Measurements from ENCODE around the gene APRT.

The APRT gene

GRCh38 chr16:88842308-88842756, 30.6 kb upstream of the APRT start:
- DNase-seq (ENCODE audit: low read depth) = no peak
- TF ChIP-seq, protein P1, sequence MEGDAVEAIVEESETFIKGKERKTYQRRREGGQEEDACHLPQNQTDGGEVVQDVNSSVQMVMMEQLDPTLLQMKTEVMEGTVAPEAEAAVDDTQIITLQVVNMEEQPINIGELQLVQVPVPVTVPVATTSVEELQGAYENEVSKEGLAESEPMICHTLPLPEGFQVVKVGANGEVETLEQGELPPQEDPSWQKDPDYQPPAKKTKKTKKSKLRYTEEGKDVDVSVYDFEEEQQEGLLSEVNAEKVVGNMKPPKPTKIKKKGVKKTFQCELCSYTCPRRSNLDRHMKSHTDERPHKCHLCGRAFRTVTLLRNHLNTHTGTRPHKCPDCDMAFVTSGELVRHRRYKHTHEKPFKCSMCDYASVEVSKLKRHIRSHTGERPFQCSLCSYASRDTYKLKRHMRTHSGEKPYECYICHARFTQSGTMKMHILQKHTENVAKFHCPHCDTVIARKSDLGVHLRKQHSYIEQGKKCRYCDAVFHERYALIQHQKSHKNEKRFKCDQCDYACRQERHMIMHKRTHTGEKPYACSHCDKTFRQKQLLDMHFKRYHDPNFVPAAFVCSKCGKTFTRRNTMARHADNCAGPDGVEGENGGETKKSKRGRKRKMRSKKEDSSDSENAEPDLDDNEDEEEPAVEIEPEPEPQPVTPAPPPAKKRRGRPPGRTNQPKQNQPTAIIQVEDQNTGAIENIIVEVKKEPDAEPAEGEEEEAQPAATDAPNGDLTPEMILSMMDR (conservative IDR thresholded peaks at IDR 0.05; ENCODE audit: low read depth, low read length) = no peak
- no peak overlapping the region for H3K4me3 ChIP-seq (ENCODE audit: low read length)

- DNase-seq (ENCODE audit: low read depth) = no peak
- H3K4me3 ChIP-seq (ENCODE audit: low read length) = no peak overlapping the region
- TF ChIP-seq, protein P1 (conservative IDR thresholded peaks at IDR 0.05; ENCODE audit: low read depth, low read length) = no peak
These were observed 30.0 kb upstream of the APRT start for GRCh38 chr16:88841521-88842307.

GRCh38 chr16:88840600-88841215, 29.0 kb upstream of the APRT start:
- H3K4me3 ChIP-seq (ENCODE audit: low read length) = no peak overlapping the region
- DNase-seq (ENCODE audit: low read depth) = no peak
- TF ChIP-seq, protein P1 (conservative IDR thresholded peaks at IDR 0.05; ENCODE audit: low read depth, low read length) = no peak

DNA sequence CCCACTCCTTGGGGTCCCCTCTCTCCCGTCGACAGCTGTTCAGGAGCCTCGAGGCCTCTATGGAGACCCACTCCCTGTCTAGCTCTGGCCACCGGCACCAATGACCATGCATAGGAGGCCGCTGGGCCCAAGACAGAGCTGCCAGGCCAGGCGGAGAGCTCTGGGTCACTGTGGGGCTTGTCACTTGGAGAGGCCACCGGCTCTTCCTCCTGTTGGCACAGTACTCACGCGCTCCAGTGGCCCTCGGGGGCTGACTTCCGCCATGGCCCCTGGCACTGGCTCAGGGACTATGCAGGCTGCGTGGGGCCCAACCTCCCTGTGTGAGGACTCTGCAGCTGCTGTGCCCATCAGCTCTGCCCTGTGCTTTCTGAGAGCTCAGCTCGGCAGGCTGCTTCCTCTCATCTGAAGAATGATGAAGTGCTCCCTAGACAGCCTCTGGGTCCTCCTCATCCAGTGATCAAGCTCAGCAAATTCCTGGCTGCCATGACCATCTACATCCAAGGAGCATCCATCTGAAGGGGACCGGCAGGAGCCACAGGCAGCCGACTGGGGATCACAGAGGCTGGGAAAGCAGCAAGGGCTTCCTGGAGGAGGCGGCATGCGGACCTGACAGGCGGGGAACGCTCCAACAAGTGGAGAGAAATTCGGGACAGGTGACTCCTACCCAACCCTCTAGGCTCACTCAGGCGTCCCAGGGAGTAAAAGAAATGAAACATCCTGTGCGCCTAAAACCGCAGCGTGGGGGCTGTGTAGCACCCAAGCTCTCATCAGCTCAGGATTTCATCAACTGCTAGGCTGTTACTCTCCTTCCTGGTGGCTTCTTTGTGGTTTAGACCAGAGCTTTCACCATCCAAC, 28.2 kb upstream of the APRT start:
- TF ChIP-seq, protein P1 (conservative IDR thresholded peaks at IDR 0.05; ENCODE audit: low read depth, low read length) = no peak
- no peak for DNase-seq (ENCODE audit: low read depth)
- H3K4me3 ChIP-seq (ENCODE audit: low read length) = no peak overlapping the region

GRCh38 chr16:88839026-88839529, 27.4 kb upstream of the APRT start:
- TF ChIP-seq, protein P1 (conservative IDR thresholded peaks at IDR 0.05; ENCODE audit: low read depth, low read length) = no peak
- DNase-seq (ENCODE audit: low read depth) = no peak
- no peak overlapping the region for H3K4me3 ChIP-seq (ENCODE audit: low read length)

DNA sequence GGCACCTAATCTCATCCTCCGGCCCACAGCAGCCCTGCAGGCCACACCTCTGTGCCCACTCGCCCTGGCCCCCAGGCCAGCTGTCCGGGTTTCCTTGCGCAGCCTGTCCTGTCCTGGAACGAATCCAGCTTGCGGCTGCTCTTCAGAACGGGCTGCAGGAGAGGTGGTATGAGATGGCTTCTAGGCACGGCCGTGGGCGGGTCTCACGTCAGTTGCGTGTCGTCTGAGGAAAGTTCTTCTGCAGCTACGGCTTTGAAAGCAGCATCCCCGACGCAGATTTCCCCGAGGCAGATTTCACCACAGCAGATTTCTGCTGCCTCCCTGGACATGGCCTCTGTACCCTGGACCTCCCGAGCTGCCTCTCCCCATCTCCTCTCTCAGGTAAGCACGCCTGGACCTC, 26.8 kb upstream of the APRT start:
- no peak overlapping the region for H3K4me3 ChIP-seq (ENCODE audit: low read length)
- no peak for DNase-seq (ENCODE audit: low read depth)
- TF ChIP-seq, protein P1 (conservative IDR thresholded peaks at IDR 0.05; ENCODE audit: low read depth, low read length) = no peak
